K562 (cell line): ENCODE results near the gene CTU1. TPM values are rescaled to one million over a fixed set of nuclear protein-coding genes. Genes with fewer than 3 reads are reported as not detected.

ENCODE experiments used
- CC2D1A ChIP-seq: fragments of 450-650 bp; IDR thresholded peaks from 2 replicates; pipeline ENCODE4 v1.6.1; 2017; ENCODE audit warnings: mild to moderate bottlenecking
- CTCF ChIP-seq, 3 experiments: IDR thresholded peaks in 2 of 3; conservative IDR thresholded peaks in 1 of 3; 2 replicates each; pipeline ENCODE4 v1.5.1; 2011 to 2012; ENCODE audit warnings: low read length in 3 of 3, mild to moderate bottlenecking in 3 of 3, control low read depth in 2 of 3, improper control_type of control experiment in 1 of 3, inconsistent platforms in 1 of 3, low read depth in 1 of 3, mixed read lengths in 1 of 3, moderate library complexity in 1 of 3; ENCODE audit not compliant: insufficient read depth in 2 of 3
- ESRRA ChIP-seq: fragments of 450-650 bp; IDR thresholded peaks from 2 replicates; pipeline ENCODE4 v1.6.1; 2014; ENCODE audit warnings: low read depth, mild to moderate bottlenecking, moderate library complexity, borderline replicate concordance
- ETV6 ChIP-seq, 3 experiments: fragments of 150-350 bp in 1 of 3; sonication (generic) in 1 of 3; formaldehyde crosslinking in 1 of 3; IDR thresholded peaks; 2 replicates each; pipeline versions ENCODE4 v1.6.1 to v1.8.0; 2014 to 2022; ENCODE audit warnings: borderline replicate concordance in 2 of 3, low read depth in 2 of 3, antibody characterized with exemption in 1 of 3, low read length in 1 of 3, mild to moderate bottlenecking in 1 of 3, missing genetic modification reagents in 1 of 3
- GATA2 ChIP-seq: sonication (generic); formaldehyde crosslinking; IDR thresholded peaks from 2 replicates; pipeline ENCODE4 v1.4.0; 2020; ENCODE audit warnings: mild to moderate bottlenecking, missing genetic modification reagents
- HDAC2 ChIP-seq: fragments of 450-650 bp; IDR thresholded peaks from 2 replicates; pipeline ENCODE4 v1.6.1; 2016; ENCODE audit warnings: mild to moderate bottlenecking
- REST ChIP-seq, 2 experiments: fragments of 450-650 bp; formaldehyde crosslinking in 1 of 2; IDR thresholded peaks; 2 replicates each; pipeline versions ENCODE4 v1.4.0 to v1.6.1; 2014 to 2020; ENCODE audit warnings: mild to moderate bottlenecking in 2 of 2, borderline replicate concordance in 1 of 2, low read depth in 1 of 2
- TAF9B ChIP-seq: fragments of 450-650 bp; IDR thresholded peaks from 2 replicates; pipeline ENCODE4 v1.6.1; 2018; ENCODE audit warnings: mild to moderate bottlenecking; ENCODE audit not compliant: partially characterized antibody
- ZBTB2 ChIP-seq: fragments of 450-650 bp; IDR thresholded peaks from 2 replicates; pipeline ENCODE4 v1.6.1; 2016; ENCODE audit warnings: antibody characterized with exemption
- ZEB2 ChIP-seq: fragments of 450-650 bp; IDR thresholded peaks from 2 replicates; pipeline ENCODE4 v1.6.1; 2016
- ZNF12 ChIP-seq: sonication (generic); formaldehyde crosslinking; IDR thresholded peaks from 2 replicates; pipeline ENCODE4 v1.4.0; 2020; ENCODE audit warnings: mild to moderate bottlenecking, missing genetic modification reagents
- ZNF77 ChIP-seq: fragments of 250-450 bp; sonication (Bioruptor Pico); IDR thresholded peaks from 2 replicates; pipeline ENCODE4 v1.5.0; 2020
- polyA plus RNA-seq, 8 experiments: library from polyadenylated mRNA; depleted of rRNA in 4 of 8; stranded (reverse) in 5 of 8; unstranded in 3 of 8; fragments of >200 nt; fragmentation: Nextera tagmentation in 2 of 8; fragmentation: Illumina TruSeq in 1 of 8; extraction: Ambion mirVana in 2 of 8; extraction: Trizol in 1 of 8; gene quantifications; 2 replicates each; pipeline versions ENCODE4 v1.2.1 to v1.2.3, GENCODE V29; 2011 to 2014; ENCODE audit warnings: inconsistent platforms in 1 of 8, missing spikeins in 1 of 8
- total RNA-seq, 7 experiments: library from RNA; depleted of rRNA in 6 of 7; stranded (reverse); fragments of >200 nt in 6 of 7; fragmentation: Illumina TruSeq in 2 of 7; extraction: Trizol in 2 of 7; gene quantifications; 2 replicates each; pipeline versions ENCODE4 v1.2.1 to v1.2.3, GENCODE V29; 2011 to 2021; ENCODE audit warnings: low replicate concordance in 1 of 7

Gene CTU1
- total and polyA plus RNA-seq, 9 of the 15 experiments (the other 6 are each of a cell fraction or from before 2014, with no cell fraction given) = 0.03 to 18.4 (median 2.3) TPM; not detected in 1

GRCh38 chr19:51107406-51108065, 673 bp downstream of the CTU1 start (continued):
- 0 out of 2 replicates have a peak, but pooled peaks have one; percentile 11 for TF ChIP-seq ZEB2
- peak; percentile 30 for TF ChIP-seq TAF9B
- no peak for TF ChIP-seq ETV6 (IDR thresholded peaks at IDR 0.05; ENCODE audit: borderline replicate concordance in 1 of 2, low read depth in 2 of 2, low read length in 1 of 2)
- 0 out of 2 replicates have a peak, but pooled peaks have one; percentile 27 for TF ChIP-seq ETV6 (CRISPR knock-in tag; IDR thresholded peaks at IDR 0.05; ENCODE audit: borderline replicate concordance)
- 0 out of 2 replicates have a peak, but pooled peaks have one; percentile 26 for TF ChIP-seq GATA2 (CRISPR knock-in tag)
- TF ChIP-seq ZNF12 (CRISPR knock-in tag) = peak; percentile 81
- no peak for TF ChIP-seq ZNF77
- TF ChIP-seq ESRRA = no peak
- 0 out of 2 replicates have a peak, but pooled peaks have one; percentile 7 for TF ChIP-seq REST (IDR thresholded peaks at IDR 0.05; ENCODE audit: borderline replicate concordance)
- TF ChIP-seq REST (CRISPR knock-in tag; IDR thresholded peaks at IDR 0.05; ENCODE audit: low read depth) = no peak
- peak in 2 of 3 experiments; percentile 23 to 38; a peak in 2 of 6 replicates for TF ChIP-seq CTCF (IDR thresholded peaks at IDR 0.05 in 2 of 3, conservative IDR thresholded peaks at IDR 0.05 in 1 of 3; ENCODE audit: insufficient read depth in 2 of 3, low read depth in 1 of 3, low read length in 3 of 3)
- 0 out of 2 replicates have a peak, but pooled peaks have one; percentile 39 for TF ChIP-seq ZBTB2
- TF ChIP-seq HDAC2 = 0 out of 2 replicates have a peak, but pooled peaks have one; percentile 52
- peak; percentile 98 for TF ChIP-seq CC2D1A
